CD4-positive, alpha-beta T cell treated with Interleukin-6 at 100 ng/mL for 8 hours (primary cell): ENCODE measurements around the gene TAS2R20.

Source experiments
- DNase-seq: peaks from one replicate; pipeline ENCODE4 v3.0.0-alpha.2; 2020; ENCODE audit warnings: mixed read lengths, low spot score

The TAS2R20 gene

GRCh38 chr12:10959804-10960203 is 38.3 kb downstream of the TAS2R20 start:
- DNase-seq = no peak

- no peak for DNase-seq
Measured at GRCh38 chr12:10957741-10958140, 40.4 kb downstream of the TAS2R20 start.

- no peak for DNase-seq
Measured at GRCh38 chr12:10956085-10956484, 42.0 kb downstream of the TAS2R20 start.

- DNase-seq = no peak
Measured at GRCh38 chr12:10952645-10953044, 45.5 kb downstream of the TAS2R20 start.
